Measurements from ENCODE around the gene PTGR2. TPM values are rescaled to one million over a fixed set of nuclear protein-coding genes. Genes with fewer than 3 reads are reported as not detected.

The PTGR2 gene
- total RNA-seq, 4 donors from 2014 or later, result 1.8 to 10.7 (median 6.2) TPM

- no peaks in the 10 kb centered on the region for H3K4me1 ChIP-seq
- DNase-seq, result no peak
- no peaks in the 10 kb centered on the region for H3K36me3 ChIP-seq
- 64 to 66% methylated on average over 4 of the region's 4 CpGs for WGBS, 2 donors
- no peak for TF ChIP-seq POLR2A (IDR thresholded peaks at IDR 0.05)
- TF ChIP-seq, protein P1, sequence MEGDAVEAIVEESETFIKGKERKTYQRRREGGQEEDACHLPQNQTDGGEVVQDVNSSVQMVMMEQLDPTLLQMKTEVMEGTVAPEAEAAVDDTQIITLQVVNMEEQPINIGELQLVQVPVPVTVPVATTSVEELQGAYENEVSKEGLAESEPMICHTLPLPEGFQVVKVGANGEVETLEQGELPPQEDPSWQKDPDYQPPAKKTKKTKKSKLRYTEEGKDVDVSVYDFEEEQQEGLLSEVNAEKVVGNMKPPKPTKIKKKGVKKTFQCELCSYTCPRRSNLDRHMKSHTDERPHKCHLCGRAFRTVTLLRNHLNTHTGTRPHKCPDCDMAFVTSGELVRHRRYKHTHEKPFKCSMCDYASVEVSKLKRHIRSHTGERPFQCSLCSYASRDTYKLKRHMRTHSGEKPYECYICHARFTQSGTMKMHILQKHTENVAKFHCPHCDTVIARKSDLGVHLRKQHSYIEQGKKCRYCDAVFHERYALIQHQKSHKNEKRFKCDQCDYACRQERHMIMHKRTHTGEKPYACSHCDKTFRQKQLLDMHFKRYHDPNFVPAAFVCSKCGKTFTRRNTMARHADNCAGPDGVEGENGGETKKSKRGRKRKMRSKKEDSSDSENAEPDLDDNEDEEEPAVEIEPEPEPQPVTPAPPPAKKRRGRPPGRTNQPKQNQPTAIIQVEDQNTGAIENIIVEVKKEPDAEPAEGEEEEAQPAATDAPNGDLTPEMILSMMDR (IDR thresholded peaks at IDR 0.05), result no peak
- no peak overlapping the region for H3K4me3 ChIP-seq
- H3K27me3 ChIP-seq, result no peaks in the 10 kb centered on the region
- peak overlapping the region in 2 of 4 donors; percentile 10 to 18 for H3K27ac ChIP-seq
- no peaks in the 10 kb centered on the region for H3K9me3 ChIP-seq
- intact Hi-C loops (cut with DNase I), result no loop called here
Measured at GRCh38 chr14:73816393-73816816, 35.2 kb upstream of the PTGR2 start.

- Histone ChIP-seq H3K9me3 (no peaks in the 10 kb centered on the region), H3K27ac (peak overlapping the region in 2 of 4 donors; percentile 10 to 18), H3K4me1 (no peaks in the 10 kb centered on the region), H3K27me3 (no peaks in the 10 kb centered on the region), H3K4me3 (no peak overlapping the region), H3K36me3 (no peaks in the 10 kb centered on the region)
- WGBS, 2 donors, result 82 to 84% methylated on average over 7 of the region's 7 CpGs
- no peak for DNase-seq
- intact Hi-C loops (cut with DNase I), result no loop called here
- TF ChIP-seq POLR2A (IDR thresholded peaks at IDR 0.05), result no peak
- TF ChIP-seq, protein P1 (IDR thresholded peaks at IDR 0.05), result no peak
Measured at GRCh38 chr14:73817020-73817655, 34.5 kb upstream of the PTGR2 start.

- Histone ChIP-seq H3K27me3 (no peaks in the 10 kb centered on the region), H3K36me3 (no peaks in the 10 kb centered on the region), H3K9me3 (no peaks in the 10 kb centered on the region), H3K27ac (no peak overlapping the region), H3K4me3 (no peak overlapping the region), H3K4me1 (peaks cover 0 to 5% (median 0%) of the 10 kb centered on the region in 3 donors)
- no peak for DNase-seq
- no peak for TF ChIP-seq POLR2A (IDR thresholded peaks at IDR 0.05)
- TF ChIP-seq, protein P1 (IDR thresholded peaks at IDR 0.05), result no peak
- WGBS, 2 donors, result 90 to 92% methylated on average over 9 of the region's 9 CpGs
- intact Hi-C loops (cut with DNase I), result no loop called here
Measured at GRCh38 chr14:73818821-73819220, 32.8 kb upstream of the PTGR2 start.

GRCh38 chr14:73820631-73821030, 31.0 kb upstream of the PTGR2 start:
- Histone ChIP-seq H3K4me3 (no peak overlapping the region), H3K4me1 (peaks cover 4 to 24% (median 7%) of the 10 kb centered on the region in 3 donors), H3K9me3 (no peaks in the 10 kb centered on the region), H3K36me3 (no peaks in the 10 kb centered on the region), H3K27ac (no peak overlapping the region), H3K27me3 (no peaks in the 10 kb centered on the region)
- DNase-seq, result no peak
- intact Hi-C loops (cut with DNase I), result no loop called here
- WGBS, 2 donors, result 67 to 97% methylated on average over 3 of the region's 3 CpGs
- TF ChIP-seq, protein P1 (IDR thresholded peaks at IDR 0.05), result no peak
- TF ChIP-seq POLR2A (IDR thresholded peaks at IDR 0.05), result no peak

DNA sequence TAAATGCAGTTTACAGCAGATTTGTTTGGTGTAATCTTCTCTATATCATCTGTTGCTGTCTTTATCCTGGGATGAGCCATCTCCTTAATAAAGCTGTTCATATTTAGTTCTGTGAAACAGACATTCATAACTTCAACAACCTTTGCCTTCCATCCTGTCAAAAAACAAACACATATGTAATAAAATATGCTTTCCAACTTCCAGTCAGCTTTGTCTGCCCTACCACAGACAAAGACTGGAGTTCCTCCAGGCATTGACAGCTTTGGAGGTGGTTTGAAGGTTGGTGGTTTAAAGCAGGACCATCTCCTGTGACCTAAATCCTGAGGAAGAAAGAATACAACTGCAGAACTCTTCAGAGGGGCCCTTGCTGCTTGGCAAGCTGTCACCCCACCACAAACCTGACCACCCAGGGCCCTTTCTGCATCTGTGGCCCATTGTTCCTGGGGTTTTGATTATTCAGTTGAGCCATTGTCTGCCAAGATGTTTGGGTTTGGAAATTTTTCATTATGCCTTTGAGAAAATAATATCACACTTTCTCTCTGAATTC, 28.2 kb upstream of the PTGR2 start:
- no peaks in the 10 kb centered on the region for H3K36me3 ChIP-seq
- H3K27ac ChIP-seq, result peak overlapping the region in 2 of 4 donors; percentile 66 to 83
- TF ChIP-seq, protein P1 (IDR thresholded peaks at IDR 0.05), result no peak
- TF ChIP-seq POLR2A (IDR thresholded peaks at IDR 0.05), result no peak
- peaks cover 4 to 31% (median 7%) of the 10 kb centered on the region in 3 donors for H3K4me1 ChIP-seq
- no peaks in the 10 kb centered on the region for H3K27me3 ChIP-seq
- no peak for DNase-seq
- H3K4me3 ChIP-seq, result no peak overlapping the region
- intact Hi-C loops (cut with DNase I), result no loop called here
- H3K9me3 ChIP-seq, result no peaks in the 10 kb centered on the region
